ENCODE results near the gene GCH1.

The GCH1 gene

GRCh38 chr14:54922598-54922997 lies 20.0 kb upstream of the GCH1 start:
- Histone ChIP-seq H3K36me3 (ENCODE audit: control insufficient read depth, insufficient read depth, low read length) (no peaks in the 10 kb centered on the region), H3K4me2 (ENCODE audit: low read length) (no peak overlapping the region), H3K27me3 (ENCODE audit: control insufficient read depth, insufficient read depth, low read length) (no peaks in the 10 kb centered on the region), H3K4me3 (ENCODE audit: low read depth, low read length) (no peak overlapping the region), H3K4me1 (no peaks in the 10 kb centered on the region), H3K9me3 (ENCODE audit: control insufficient read depth, low read length) (no peaks in the 10 kb centered on the region), H3K9ac (no peak overlapping the region), H3K79me2 (no peaks in the 10 kb centered on the region), H3K27ac (no peak overlapping the region), H2AFZ (no peak overlapping the region)
- no peak for TF ChIP-seq CTCF (IDR thresholded peaks at IDR 0.05)

- Histone ChIP-seq H3K9me3 (ENCODE audit: control insufficient read depth, low read length) (no peaks in the 10 kb centered on the region), H3K36me3 (ENCODE audit: control insufficient read depth, insufficient read depth, low read length) (no peaks in the 10 kb centered on the region), H3K27me3 (ENCODE audit: control insufficient read depth, insufficient read depth, low read length) (no peaks in the 10 kb centered on the region), H3K4me2 (ENCODE audit: low read length) (no peak overlapping the region), H3K27ac (no peak overlapping the region), H3K4me1 (no peaks in the 10 kb centered on the region), H3K79me2 (no peaks in the 10 kb centered on the region), H2AFZ (no peak overlapping the region), H3K9ac (no peak overlapping the region), H3K4me3 (ENCODE audit: low read depth, low read length) (no peak overlapping the region)
- no peak for TF ChIP-seq CTCF (IDR thresholded peaks at IDR 0.05)
Observed at GRCh38 chr14:54920052-54920451, 17.4 kb upstream of the GCH1 start.

- Histone ChIP-seq H3K4me1 (no peaks in the 10 kb centered on the region), H3K4me2 (ENCODE audit: low read length) (no peak overlapping the region), H3K9me3 (ENCODE audit: control insufficient read depth, low read length) (no peaks in the 10 kb centered on the region), H3K9ac (no peak overlapping the region), H3K27ac (no peak overlapping the region), H3K79me2 (no peaks in the 10 kb centered on the region), H2AFZ (no peak overlapping the region), H3K27me3 (ENCODE audit: control insufficient read depth, insufficient read depth, low read length) (no peaks in the 10 kb centered on the region), H3K36me3 (ENCODE audit: control insufficient read depth, insufficient read depth, low read length) (no peaks in the 10 kb centered on the region), H3K4me3 (ENCODE audit: low read depth, low read length) (no peak overlapping the region)
- no peak for TF ChIP-seq CTCF (IDR thresholded peaks at IDR 0.05)
Observed at GRCh38 chr14:54919330-54919729, 16.7 kb upstream of the GCH1 start.

GRCh38 chr14:54918427-54918826 lies 15.8 kb upstream of the GCH1 start:
- TF ChIP-seq CTCF (IDR thresholded peaks at IDR 0.05), result no peak
- Histone ChIP-seq H3K9ac (no peak overlapping the region), H3K36me3 (ENCODE audit: control insufficient read depth, insufficient read depth, low read length) (no peaks in the 10 kb centered on the region), H2AFZ (no peak overlapping the region), H3K27ac (no peak overlapping the region), H3K4me3 (ENCODE audit: low read depth, low read length) (no peak overlapping the region), H3K79me2 (no peaks in the 10 kb centered on the region), H3K27me3 (ENCODE audit: control insufficient read depth, insufficient read depth, low read length) (no peaks in the 10 kb centered on the region), H3K9me3 (ENCODE audit: control insufficient read depth, low read length) (no peaks in the 10 kb centered on the region), H3K4me1 (no peaks in the 10 kb centered on the region), H3K4me2 (ENCODE audit: low read length) (no peak overlapping the region)

- H3K9me3 ChIP-seq (ENCODE audit: control insufficient read depth, low read length), result no peaks in the 10 kb centered on the region
- no peak for TF ChIP-seq CTCF (IDR thresholded peaks at IDR 0.05)
- no peaks in the 10 kb centered on the region for H3K79me2 ChIP-seq
- no peak overlapping the region for H3K9ac ChIP-seq
- no peak overlapping the region for H2AFZ ChIP-seq
- H3K4me2 ChIP-seq (ENCODE audit: low read length), result no peak overlapping the region
- H3K4me3 ChIP-seq (ENCODE audit: low read depth, low read length), result no peak overlapping the region
- no peaks in the 10 kb centered on the region for H3K27me3 ChIP-seq (ENCODE audit: control insufficient read depth, insufficient read depth, low read length)
- H3K36me3 ChIP-seq (ENCODE audit: control insufficient read depth, insufficient read depth, low read length), result no peaks in the 10 kb centered on the region
- no peaks in the 10 kb centered on the region for H3K4me1 ChIP-seq
- no peak overlapping the region for H3K27ac ChIP-seq
Observed at GRCh38 chr14:54916101-54916500, 13.5 kb upstream of the GCH1 start.
